ENCODE results near the gene CAMK2N2.

The CAMK2N2 gene

DNA sequence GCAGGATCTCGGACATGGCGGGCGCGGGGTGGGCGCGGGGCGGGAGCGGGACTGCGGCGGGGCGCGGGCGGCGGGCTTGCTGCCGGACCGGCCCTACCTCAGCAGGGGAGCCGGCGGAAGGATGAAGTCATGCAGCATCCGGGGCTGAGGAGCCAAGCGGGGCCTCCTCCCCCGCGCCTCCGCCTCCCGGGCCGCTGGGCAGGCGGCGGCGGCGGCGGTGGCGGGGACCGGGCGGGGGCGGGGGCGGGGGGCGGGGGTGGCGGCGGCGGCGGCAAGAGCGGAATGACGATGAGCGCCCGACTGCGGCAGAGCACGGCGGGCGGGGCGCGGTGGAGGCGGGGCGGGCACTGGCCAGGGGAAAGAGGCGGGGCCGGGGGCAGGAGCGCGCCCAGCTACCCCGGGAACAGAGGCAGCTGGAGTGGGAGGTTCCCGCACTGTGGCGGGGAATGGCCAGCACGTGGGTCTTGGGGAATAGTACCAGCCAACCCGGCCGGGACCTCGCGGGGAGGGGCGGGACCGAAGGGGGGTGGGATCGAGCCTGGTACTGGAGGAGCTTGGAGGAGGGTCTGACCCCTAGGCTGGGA is at the start of gene CAMK2N2:
TSS of gene CAMK2N2 (minus strand) at position 284 of the 584 bp plus-strand sequence. CDS start at position 16, 268 bp downstream.
- peak in 1 of 4 experiments; percentile 14 for DNase-seq

GRCh38 chr3:184308744-184309143 is 47.4 kb upstream of the CAMK2N2 start:
- DNase-seq = no peak

GRCh38 chr3:184307915-184308314 is 46.6 kb upstream of the CAMK2N2 start:
- no peak for DNase-seq

GRCh38 chr3:184306341-184306972 is 45.1 kb upstream of the CAMK2N2 start:
- no peak for DNase-seq

- no peak for DNase-seq
These were observed 44.2 kb upstream of the CAMK2N2 start for GRCh38 chr3:184305577-184305976.

DNA sequence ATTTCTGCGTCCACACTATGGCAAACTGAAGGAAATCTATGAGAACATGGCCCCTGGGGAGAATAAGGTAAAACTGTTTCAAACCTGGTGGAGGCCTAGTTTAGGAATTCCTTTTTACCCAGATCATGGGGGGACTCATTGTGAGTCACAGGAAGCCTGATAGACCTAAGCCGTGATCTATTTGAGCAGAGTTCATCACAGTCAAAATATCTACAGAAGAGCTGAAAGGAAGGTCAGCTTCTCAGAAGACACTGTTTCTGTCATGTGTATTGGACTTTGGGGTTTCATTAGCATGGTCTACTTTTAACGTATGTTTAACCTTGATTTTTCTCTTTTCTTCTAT is 39.0 kb upstream of the CAMK2N2 start:
- no peak for DNase-seq

- DNase-seq = peak in 1 of 4 experiments; percentile 45
These were observed 38.4 kb upstream of the CAMK2N2 start for GRCh38 chr3:184299488-184300377.

DNA sequence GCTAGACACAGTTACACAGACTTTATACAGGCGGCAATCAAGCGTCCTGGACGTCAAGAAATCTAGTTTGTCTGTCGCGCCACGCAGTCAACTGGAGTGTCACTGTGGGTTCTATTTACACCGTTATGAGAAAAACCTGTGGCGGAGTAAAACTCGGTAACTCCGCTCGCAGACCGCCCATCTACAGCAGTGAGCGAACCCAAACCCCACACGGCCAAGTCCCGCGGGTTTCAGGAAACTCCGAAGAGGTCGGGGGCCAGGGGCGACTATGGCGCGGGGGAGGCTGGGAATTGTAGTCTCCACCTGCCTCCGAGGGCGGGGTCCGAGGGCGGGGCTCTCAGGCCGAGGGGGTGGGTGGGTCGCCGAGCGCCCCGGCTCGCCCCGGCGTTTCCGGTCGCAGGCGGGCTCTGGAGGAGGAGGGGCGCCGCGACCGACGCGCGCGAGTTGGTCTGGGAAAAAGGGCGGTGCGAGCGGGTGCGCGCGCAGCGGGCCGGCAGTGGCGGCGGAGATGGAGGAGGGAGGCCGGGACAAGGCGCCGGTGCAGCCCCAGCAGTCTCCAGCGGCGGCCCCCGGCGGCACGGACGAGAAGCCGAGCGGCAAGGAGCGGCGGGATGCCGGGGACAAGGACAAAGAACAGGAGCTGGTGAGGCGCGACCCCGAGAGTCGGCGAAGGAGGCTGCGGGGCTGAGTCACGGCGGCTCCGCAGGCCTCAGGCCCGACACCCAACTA is 37.6 kb upstream of the CAMK2N2 start, which contains the start of gene PSMD2:
TSS of gene PSMD2 (plus strand) at position 483 of the 729 bp plus-strand sequence. CDS start at position 509, 26 bp downstream.
- DNase-seq = peak; percentile 90 to 99 (median 96)

DNA sequence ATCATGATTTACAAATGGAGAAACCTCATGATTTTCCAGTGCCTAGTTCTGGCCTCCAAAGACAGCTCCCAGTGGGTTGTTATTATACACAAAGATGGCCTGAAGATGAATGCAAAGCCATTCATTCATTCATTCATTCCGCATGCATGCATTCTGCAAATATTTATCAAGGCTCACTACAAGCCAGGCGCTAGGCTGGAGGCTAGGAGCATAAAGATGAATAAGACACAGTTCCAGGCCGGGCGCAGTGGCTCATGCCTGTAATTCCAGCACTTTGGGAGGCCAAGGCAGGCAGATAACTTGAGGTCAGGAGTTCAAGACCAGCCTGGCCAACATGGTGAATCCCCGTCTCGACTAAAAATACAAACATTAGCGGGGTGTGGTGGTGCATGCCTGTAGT is 35.3 kb upstream of the CAMK2N2 start:
- DNase-seq = no peak

DNA sequence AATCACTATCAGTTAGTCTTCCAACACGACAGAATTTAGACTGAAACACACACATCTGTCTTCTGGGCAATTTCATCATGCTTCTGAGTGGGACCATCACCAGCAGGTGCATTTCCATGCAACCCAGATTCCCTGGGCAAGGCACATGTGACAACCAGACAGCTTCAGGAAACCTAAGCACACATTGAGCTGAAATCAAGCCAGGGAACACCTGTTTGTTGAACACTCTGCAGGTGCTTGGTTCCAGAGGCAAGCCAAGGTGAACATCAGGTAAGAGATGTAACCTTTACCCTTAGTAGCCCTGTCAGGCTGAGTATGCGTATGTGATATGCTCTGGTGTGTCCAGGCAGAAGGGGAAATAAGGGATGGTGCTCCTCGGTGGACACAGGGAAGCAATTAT is 34.4 kb upstream of the CAMK2N2 start:
- no peak for DNase-seq

- DNase-seq = no peak
These were observed 30.5 kb upstream of the CAMK2N2 start for GRCh38 chr3:184291738-184292445.

DNA sequence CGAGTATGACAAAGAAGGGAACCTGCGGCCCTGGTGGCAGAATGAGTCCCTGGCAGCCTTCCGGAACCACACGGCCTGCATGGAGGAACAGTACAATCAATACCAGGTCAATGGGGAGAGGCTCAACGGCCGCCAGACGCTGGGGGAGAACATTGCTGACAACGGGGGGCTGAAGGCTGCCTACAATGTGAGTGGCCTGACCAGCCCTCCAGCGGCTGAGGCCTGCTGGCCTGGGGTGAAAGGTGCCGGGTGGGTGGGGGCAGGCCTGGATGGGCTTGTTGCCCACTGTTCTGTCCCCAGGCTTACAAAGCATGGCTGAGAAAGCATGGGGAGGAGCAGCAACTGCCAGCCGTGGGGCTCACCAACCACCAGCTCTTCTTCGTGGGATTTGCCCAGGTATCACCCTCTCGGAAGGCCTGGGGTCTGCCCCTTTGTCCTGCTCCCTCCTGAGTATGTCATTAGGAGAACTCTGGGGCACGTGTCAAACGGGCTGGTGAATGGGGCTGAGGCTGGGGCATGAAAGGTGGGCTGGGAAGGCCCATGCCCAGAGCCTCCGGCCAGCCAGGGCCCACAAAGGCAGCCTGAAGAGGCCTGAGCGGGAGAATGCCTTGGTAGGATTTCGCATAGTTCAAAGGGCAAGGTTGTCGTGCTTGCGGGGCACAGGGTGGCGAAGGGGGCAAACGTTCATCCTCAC is 29.8 kb upstream of the CAMK2N2 start:
- no peak for DNase-seq

DNA sequence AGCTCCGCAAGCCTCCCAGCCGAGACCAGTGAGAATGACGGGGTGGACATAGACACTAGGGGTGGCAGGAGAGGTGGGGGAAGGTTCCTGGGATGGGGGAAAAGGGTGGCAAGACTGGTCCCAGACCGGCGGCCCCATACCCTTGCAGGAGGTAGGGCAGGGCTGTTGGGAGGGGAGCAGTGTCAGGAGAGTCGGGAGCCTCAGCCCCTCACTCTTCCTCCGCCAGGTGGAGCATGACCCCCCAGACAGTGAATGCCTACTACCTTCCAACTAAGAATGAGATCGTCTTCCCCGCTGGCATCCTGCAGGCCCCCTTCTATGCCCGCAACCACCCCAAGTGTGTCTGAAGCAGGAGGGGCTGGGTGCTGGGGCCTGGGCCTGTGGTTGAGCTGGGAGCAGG is 29.0 kb upstream of the CAMK2N2 start:
- no peak for DNase-seq

- DNase-seq = peak; percentile 16 to 38 (median 20)
These were observed 28.1 kb upstream of the CAMK2N2 start for GRCh38 chr3:184289426-184289938.

DNA sequence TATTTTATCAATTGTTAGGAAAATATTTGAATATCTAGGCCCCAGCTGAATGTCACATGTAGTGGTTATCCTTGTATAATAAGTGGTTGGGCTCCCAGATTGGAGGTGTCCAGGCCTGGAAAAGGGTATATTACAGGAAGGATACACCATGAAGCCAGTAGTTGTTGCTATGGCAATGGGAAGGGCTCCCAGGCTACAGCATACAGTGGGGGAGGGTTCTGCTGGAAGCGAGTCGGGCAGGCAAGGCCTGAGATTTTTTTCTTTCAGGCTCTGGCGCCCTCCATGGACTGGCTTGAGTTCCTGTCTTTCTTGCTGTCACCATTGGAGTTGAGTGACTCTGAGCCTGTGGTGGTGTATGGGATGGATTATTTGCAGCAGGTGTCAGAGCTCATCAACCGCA is 23.3 kb upstream of the CAMK2N2 start:
- no peak for DNase-seq

DNA sequence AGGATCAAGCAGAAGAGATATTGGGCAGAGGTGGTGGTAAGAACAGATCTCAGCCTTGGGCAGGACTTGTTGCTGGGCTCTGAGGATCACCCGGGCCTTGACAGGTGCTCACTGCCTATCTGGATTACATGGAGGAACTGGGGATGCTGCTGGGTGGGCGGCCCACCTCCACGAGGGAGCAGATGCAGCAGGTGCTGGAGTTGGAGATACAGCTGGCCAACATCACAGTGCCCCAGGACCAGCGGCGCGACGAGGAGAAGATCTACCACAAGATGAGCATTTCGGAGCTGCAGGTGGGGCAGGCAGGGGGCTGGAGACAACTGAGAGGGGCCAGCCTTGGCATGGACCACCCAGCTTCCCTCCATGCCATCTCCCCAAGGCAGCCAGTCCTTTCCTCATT is 22.3 kb upstream of the CAMK2N2 start:
- DNase-seq = no peak

GRCh38 chr3:184282941-184283340 is 21.6 kb upstream of the CAMK2N2 start:
- no peak for DNase-seq

DNA sequence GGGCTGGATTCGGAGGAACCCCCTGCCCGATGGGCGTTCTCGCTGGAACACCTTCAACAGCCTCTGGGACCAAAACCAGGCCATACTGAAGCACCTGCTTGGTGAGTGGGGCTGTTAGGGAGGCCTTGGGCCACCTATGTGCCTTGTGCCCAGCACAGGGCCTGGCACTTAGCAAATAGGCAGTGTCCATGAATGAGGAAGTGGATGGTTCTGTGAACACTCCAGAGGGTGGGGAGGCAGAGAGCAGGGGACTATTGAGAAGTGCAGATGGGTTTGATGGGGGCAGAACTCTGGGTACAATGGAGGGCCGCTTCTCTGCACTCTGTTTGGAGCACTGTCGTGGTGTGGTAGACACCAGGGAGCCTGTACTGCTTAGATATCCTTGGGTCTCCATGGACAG is 16.0 kb upstream of the CAMK2N2 start:
- DNase-seq = no peak

GRCh38 chr3:184275961-184276910 is 14.9 kb upstream of the CAMK2N2 start, which contains the start of gene ECE2:
TSS of gene ECE2 (plus strand) at chr3:184276022. CDS start at chr3:184276154, 132 bp downstream.
- DNase-seq = no peak

DNA sequence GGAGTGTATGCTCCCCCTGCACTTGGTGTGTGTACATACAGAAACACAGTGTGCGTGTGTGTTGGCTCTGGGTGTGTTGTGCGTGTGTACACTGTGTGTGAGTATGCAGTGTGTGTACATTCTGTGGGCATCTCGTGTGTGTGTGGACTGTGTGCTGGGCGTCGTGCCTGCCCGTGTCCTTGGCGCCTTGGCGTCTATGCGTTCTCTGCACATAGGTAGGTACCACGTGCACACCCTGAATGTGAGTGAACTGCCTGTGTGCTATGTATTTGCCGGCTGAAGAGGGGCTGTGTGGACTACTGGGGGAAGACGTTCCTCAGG is 14.0 kb upstream of the CAMK2N2 start:
- no peak for DNase-seq
